ENCODE data around the gene NEUROD4. TPM values are rescaled to one million over a fixed set of nuclear protein-coding genes. Genes with fewer than 3 reads are reported as not detected.
"Not testable (repeated sequence)": the region's sequence is repeated elsewhere in the genome, so short reads cannot be mapped to it uniquely, and the experiment has no call there.

The NEUROD4 gene, protein sequence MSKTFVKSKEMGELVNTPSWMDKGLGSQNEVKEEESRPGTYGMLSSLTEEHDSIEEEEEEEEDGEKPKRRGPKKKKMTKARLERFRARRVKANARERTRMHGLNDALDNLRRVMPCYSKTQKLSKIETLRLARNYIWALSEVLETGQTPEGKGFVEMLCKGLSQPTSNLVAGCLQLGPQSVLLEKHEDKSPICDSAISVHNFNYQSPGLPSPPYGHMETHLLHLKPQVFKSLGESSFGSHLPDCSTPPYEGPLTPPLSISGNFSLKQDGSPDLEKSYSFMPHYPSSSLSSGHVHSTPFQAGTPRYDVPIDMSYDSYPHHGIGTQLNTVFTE
- not detected for total RNA-seq

DNA sequence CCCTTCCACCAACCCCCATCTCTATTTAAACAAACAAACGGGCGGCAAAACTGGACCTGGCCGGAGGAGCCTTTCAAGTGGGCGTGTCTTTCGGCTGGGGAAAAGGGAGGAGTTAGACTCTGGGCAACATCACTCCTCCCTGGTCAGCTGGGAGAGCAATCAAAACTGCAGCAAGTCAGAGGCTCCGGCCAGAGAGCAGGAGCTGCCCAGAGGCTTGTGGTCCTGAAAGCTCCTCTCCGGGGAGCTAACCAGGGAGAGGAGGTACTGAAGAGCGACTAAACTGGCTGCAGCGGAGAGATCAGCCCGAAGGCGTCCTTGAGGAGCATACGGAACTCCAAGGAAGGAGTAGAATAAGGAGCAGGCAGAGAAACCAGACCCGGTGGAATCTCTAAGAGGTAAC, at the start of gene NEUROD4:
Gene NEUROD4 (plus strand): TSS at position 191 of the 400 bp plus-strand sequence. CDS start 6,466 bp downstream, outside the sequence.
- Mint-ChIP-seq H3K4me1 (ENCODE audit: low read depth) (peaks cover 13% of the 10 kb centered on the region), H3K27me3 (ENCODE audit: low read depth) (peaks cover 39% of the 10 kb centered on the region), H3K27ac (no peak within 1 kb of the TSS), H3K4me3 (peak within 1 kb of the TSS in 1 of 2 donors; percentile 43), H3K9me3 (no peaks in the 10 kb centered on the region), H3K36me3 (ENCODE audit: insufficient read depth in 2 of 2) (no peaks in the 10 kb centered on the region)
- ATAC-seq (replicated peaks in 1 of 2) (peak in 1 of 2 donors; percentile 48), DNase-seq (peak; percentile 9 to 13)

DNA sequence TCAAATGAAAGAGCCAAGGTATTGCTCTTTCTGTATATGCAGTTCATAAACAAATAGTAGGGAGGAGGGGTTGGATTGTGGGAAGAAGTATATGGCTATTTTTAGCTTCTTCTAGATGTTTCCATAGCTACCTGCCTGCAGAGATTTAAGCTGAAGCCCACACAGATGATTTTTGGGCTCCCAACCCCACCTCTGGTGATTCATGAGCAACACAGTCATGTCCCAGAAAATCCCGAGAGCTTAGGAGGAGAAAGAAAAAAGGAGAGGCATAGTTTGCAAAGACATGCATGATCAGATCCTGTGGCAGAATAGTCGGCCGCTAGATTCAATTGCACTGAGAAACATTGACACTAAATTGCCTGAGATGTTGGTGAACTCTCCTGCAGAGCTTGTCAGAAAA, 49.0 kb upstream of the NEUROD4 start:
- ATAC-seq (replicated peaks in 1 of 2), result no peak
- no peaks in the 10 kb centered on the region for H3K9me3 Mint-ChIP-seq
- no peak overlapping the region for H3K27ac Mint-ChIP-seq
- H3K36me3 Mint-ChIP-seq (ENCODE audit: insufficient read depth in 2 of 2), result peaks cover 8 to 59% of the 10 kb centered on the region in 2 donors
- H3K27me3 Mint-ChIP-seq (ENCODE audit: low read depth), result no peaks in the 10 kb centered on the region
- no peak overlapping the region for H3K4me3 Mint-ChIP-seq
- peaks cover 70% of the 10 kb centered on the region for H3K4me1 Mint-ChIP-seq (ENCODE audit: low read depth)
- no peak for DNase-seq

DNA sequence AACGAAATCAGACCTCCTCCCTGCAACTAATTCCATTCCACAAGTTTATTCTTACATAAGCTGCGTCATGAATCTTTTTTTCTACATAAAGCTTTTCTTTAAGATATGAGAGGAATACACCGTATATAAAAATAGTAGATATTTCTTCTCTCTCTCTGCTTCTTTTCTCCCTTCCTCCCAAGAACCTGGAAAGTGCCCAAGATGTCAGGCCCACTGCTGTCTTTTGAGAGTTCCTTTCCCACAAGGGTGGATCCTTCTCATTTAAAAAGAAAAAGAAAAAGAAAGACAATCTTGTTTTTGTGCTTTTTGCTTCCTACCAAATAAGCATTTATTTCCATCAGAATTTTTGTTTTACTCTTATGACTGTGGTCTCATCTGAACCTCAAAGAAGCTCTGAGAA, 46.2 kb upstream of the NEUROD4 start:
- ATAC-seq (replicated peaks in 1 of 2) (no peak), DNase-seq (no peak)
- peaks cover 6 to 45% of the 10 kb centered on the region in 2 donors for H3K36me3 Mint-ChIP-seq (ENCODE audit: insufficient read depth in 2 of 2)
- H3K4me1 Mint-ChIP-seq (ENCODE audit: low read depth), result peaks cover 78% of the 10 kb centered on the region
- peak overlapping the region; percentile 87 for H3K27ac Mint-ChIP-seq
- H3K4me3 Mint-ChIP-seq, result no peak overlapping the region
- no peaks in the 10 kb centered on the region for H3K27me3 Mint-ChIP-seq (ENCODE audit: low read depth)
- no peaks in the 10 kb centered on the region for H3K9me3 Mint-ChIP-seq

DNA sequence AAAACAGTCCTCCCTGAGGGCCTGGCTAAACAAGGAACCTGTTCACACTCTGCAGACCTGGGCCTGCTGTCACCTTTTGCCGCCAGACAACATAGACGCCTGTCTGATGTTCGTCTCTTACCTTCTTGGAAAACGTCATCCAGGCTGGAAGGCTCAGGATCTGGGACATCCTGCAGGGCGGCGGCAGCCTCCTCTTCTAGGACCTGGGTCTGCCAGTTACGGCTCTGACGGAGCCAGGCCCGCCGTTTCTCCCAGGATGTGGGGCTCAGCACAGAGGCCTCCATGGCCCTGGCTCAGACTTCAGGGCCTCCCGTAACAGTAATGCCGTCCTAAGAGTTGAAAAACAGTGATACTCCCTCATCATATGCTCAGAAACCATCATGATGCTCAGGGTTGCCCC, 45.5 kb upstream of the NEUROD4 start:
- Mint-ChIP-seq H3K4me3 (peak overlapping the region in 1 of 2 donors; percentile 22), H3K27me3 (ENCODE audit: low read depth) (no peaks in the 10 kb centered on the region), H3K9me3 (no peaks in the 10 kb centered on the region), H3K36me3 (ENCODE audit: insufficient read depth in 2 of 2) (peaks cover 9 to 49% of the 10 kb centered on the region in 2 donors), H3K27ac (peak overlapping the region; percentile 87), H3K4me1 (ENCODE audit: low read depth) (peaks cover 83% of the 10 kb centered on the region)
- DNase-seq, result no peak
- ATAC-seq (replicated peaks in 1 of 2), result no peak

DNA sequence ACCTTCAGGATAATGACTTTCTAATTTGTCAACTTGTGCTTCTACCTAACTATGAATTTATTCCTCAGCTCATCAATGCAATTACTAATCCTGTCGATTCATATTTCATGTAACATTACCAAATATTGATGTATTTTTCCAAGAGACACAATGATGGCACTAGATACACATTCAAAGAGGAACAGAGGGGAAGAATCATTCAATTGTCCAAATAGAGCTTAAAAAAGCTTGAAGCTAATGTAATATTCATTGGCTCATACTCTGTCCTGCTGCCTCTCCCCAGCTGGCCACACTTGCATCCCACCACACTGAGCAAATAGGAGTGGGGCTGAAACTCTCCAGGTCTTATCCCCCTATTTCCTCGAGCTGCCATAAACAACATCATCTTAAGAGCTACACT, 44.5 kb upstream of the NEUROD4 start:
- ATAC-seq (replicated peaks in 1 of 2) (no peak), DNase-seq (no peak)
- Mint-ChIP-seq H3K36me3 (ENCODE audit: insufficient read depth in 2 of 2) (peaks cover 11 to 53% of the 10 kb centered on the region in 2 donors), H3K9me3 (no peaks in the 10 kb centered on the region), H3K4me1 (ENCODE audit: low read depth) (peaks cover 85% of the 10 kb centered on the region), H3K4me3 (peak overlapping the region in 1 of 2 donors; percentile 29), H3K27me3 (ENCODE audit: low read depth) (no peaks in the 10 kb centered on the region), H3K27ac (peak overlapping the region; percentile 80)

DNA sequence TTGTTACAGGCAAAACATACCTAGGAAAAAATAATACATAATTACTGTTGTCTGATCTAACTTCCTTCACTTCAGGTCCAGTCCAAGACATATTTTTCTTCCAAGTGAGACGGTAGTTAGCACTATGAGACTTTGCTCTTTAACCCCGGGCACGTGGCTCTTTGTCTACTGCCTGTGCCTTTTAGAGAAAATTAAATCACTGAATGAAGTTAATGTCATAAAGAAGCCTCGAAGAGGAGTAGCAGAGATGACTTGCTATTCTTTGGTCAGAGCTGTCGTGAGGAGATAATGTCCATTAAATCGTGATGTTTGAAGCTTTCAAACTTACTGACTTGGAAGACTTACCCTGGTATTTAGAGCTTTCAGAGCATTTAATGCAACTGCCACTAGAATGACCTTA, 43.9 kb upstream of the NEUROD4 start:
- Mint-ChIP-seq H3K27ac (peak overlapping the region; percentile 89), H3K9me3 (no peaks in the 10 kb centered on the region), H3K4me3 (peak overlapping the region; percentile 48 to 74), H3K36me3 (ENCODE audit: insufficient read depth in 2 of 2) (peaks cover 13 to 52% of the 10 kb centered on the region in 2 donors), H3K27me3 (ENCODE audit: low read depth) (no peaks in the 10 kb centered on the region), H3K4me1 (ENCODE audit: low read depth) (peaks cover 84% of the 10 kb centered on the region)
- ATAC-seq (replicated peaks in 1 of 2) (no peak), DNase-seq (no peak)

DNA sequence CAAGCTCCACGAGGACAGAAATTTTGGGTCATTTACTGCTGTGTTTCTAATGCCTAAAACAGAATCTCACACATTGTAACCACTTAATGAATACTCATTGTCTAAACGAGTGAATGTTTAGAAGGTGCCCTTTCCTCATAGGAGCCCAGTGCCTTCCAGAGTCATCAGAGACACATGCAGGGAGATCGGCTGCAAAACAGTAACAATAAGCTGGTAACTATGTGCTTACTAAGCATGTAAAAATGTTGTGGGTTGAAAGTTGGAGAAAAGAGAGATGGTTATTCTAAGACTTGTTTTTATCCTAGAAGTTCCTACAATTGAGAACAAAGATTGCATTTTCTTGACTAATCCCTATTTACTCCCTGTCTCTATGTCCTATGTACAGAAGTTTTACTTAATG, 42.6 kb upstream of the NEUROD4 start:
- Mint-ChIP-seq H3K4me3 (peak overlapping the region; percentile 78 to 94), H3K4me1 (ENCODE audit: low read depth) (peaks cover 90% of the 10 kb centered on the region), H3K36me3 (ENCODE audit: insufficient read depth in 2 of 2) (peaks cover 21 to 51% of the 10 kb centered on the region in 2 donors), H3K27ac (peak overlapping the region; percentile 98), H3K27me3 (ENCODE audit: low read depth) (no peaks in the 10 kb centered on the region), H3K9me3 (no peaks in the 10 kb centered on the region)
- DNase-seq (no peak), ATAC-seq (replicated peaks in 1 of 2) (no peak)

DNA sequence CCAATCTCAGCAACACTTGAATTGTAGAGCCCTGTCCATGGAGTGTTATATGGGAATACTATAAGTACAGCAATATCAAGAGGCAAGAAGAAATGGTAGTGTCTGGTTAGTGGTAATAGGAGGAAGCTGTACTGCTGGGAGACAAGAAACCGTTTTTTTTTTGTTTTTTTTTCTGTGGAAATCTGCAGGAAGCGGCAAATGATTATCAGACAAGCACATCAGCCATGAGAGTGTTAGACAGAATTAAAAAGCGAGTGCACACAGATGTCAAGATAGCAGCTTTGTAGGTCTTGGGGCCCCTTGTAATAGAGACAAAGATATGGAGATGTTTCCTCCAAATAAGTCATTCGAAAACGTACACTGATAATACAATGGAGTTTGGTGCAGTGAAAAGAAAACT, 41.9 kb upstream of the NEUROD4 start:
- no peak for DNase-seq
- Mint-ChIP-seq H3K27ac (peak overlapping the region; percentile 98), H3K27me3 (ENCODE audit: low read depth) (no peaks in the 10 kb centered on the region), H3K4me3 (peak overlapping the region; percentile 78 to 94), H3K36me3 (ENCODE audit: insufficient read depth in 2 of 2) (peaks cover 23 to 48% of the 10 kb centered on the region in 2 donors), H3K9me3 (no peaks in the 10 kb centered on the region), H3K4me1 (ENCODE audit: low read depth) (peaks cover 96% of the 10 kb centered on the region)
- no peak for ATAC-seq (replicated peaks in 1 of 2)

DNA sequence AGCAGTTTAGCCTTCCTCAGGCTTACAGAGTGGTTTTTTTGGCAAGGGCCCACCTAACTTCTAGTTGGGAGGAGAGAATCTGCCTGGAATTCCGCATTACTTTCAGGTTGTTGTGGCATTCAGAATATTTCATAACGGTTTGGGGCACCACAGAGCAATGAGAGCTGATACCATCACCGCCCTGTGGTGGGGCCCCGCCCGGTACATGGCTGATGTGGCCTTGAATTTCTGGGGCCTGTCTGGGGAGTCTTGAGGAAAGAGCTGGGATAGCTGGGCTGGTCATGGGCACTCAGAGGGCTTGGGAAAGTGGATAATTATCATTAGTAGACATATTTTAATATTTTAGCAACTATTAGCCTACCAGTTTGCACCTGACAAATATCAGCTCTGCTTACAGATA, 39.4 kb upstream of the NEUROD4 start:
- ATAC-seq (replicated peaks in 1 of 2) (no peak), DNase-seq (peak; percentile 45 to 55)
- H3K9me3 Mint-ChIP-seq, result no peaks in the 10 kb centered on the region
- H3K27me3 Mint-ChIP-seq (ENCODE audit: low read depth), result no peaks in the 10 kb centered on the region
- H3K36me3 Mint-ChIP-seq (ENCODE audit: insufficient read depth in 2 of 2), result peaks cover 23 to 34% of the 10 kb centered on the region in 2 donors
- peak overlapping the region; percentile 78 to 94 for H3K4me3 Mint-ChIP-seq
- peak overlapping the region; percentile 97 for H3K27ac Mint-ChIP-seq
- peaks cover 90% of the 10 kb centered on the region for H3K4me1 Mint-ChIP-seq (ENCODE audit: low read depth)

DNA sequence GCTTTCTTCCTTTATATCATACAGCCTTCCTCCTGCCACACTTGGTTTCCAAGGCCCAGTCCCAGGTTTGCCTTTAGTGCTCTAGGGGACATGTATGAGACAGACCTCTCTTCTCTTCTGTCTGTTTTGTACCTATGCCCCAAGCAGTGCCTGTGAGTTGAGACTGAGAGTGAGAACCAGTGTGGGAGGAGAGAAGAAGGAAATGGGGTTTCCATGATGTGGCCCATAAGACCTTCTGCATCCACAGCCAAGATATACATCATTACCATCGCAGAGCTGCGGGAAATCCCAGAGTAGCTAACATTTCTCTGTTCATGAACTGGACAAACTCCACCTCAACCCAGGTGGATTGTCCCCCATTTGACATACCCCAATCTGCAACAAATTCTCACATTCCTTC, 38.0 kb upstream of the NEUROD4 start:
- peak overlapping the region; percentile 78 to 94 for H3K4me3 Mint-ChIP-seq
- peak overlapping the region; percentile 97 for H3K27ac Mint-ChIP-seq
- DNase-seq, result peak; percentile 52 to 61
- H3K9me3 Mint-ChIP-seq, result no peaks in the 10 kb centered on the region
- H3K27me3 Mint-ChIP-seq (ENCODE audit: low read depth), result no peaks in the 10 kb centered on the region
- H3K36me3 Mint-ChIP-seq (ENCODE audit: insufficient read depth in 2 of 2), result peaks cover 23 to 30% of the 10 kb centered on the region in 2 donors
- peak; percentile 61 to 66 for ATAC-seq (replicated peaks in 1 of 2)
- H3K4me1 Mint-ChIP-seq (ENCODE audit: low read depth), result peaks cover 84% of the 10 kb centered on the region

DNA sequence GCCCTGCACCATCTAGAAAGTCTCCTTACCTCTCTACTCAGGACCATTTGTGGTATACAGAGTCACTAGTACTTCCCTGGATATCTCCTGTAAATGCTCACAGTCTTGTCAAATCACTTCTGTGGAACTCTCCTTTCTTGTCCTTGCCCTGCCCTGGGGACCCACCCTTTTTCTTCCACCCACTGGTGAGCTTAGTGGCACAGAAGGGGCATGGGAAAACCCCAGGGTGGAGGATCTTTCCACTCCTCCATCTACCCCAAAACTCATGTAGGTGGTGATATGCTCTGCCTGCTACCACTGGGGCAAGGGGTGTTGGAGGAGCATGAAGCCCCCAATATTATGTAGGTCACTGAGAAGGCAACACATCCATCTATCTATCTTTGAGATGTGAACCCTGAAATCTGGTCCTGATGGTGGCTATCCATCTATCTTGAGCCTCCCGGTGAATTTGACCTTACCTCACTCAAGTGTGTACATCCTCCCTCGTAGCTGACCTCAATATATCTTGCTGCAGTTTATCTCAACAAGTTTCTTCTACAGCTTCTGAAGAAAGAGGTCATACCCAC, 36.2 kb upstream of the NEUROD4 start:
- Mint-ChIP-seq H3K4me3 (peak overlapping the region; percentile 78 to 94), H3K27me3 (ENCODE audit: low read depth) (no peaks in the 10 kb centered on the region), H3K27ac (peak overlapping the region; percentile 97), H3K4me1 (ENCODE audit: low read depth) (peaks cover 79% of the 10 kb centered on the region), H3K9me3 (no peaks in the 10 kb centered on the region), H3K36me3 (ENCODE audit: insufficient read depth in 2 of 2) (peaks cover 22 to 25% of the 10 kb centered on the region in 2 donors)
- DNase-seq (peak; percentile 34 to 36), ATAC-seq (replicated peaks in 1 of 2) (no peak)

DNA sequence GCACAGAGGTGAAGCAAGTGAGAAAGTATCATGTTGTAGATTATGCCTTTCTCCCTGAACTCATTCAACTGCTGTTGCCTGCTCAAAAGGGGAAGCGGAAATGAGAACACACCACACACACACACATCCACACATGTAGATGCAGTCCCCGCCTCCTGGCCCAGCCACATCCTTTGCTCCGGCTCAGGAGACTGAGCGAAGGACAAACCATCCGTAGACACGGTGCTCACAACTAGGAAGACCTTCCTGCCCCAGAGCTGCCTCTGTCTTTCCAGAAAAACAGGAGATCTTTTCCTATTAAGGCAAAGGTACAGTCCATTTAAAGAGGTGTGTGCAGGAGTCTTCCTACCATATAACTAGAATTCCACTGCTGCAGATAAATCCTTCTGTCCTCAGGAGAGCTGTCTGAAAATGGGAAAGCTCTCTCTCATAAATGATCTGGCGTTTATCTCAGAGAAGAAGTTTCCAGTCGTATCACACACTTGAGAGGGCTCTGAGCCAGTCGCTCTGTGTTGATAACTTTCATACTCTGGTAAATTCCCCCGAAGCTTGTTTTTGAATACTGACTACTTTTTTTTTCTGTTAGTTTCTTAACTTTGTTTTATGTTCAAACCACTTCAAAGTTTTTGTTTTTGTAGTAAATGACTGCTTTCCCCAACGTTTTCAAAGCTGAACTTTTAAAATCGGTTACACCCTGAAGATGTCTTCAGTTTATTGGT, 35.0 kb upstream of the NEUROD4 start, which contains the start of gene TESPA1:
Gene TESPA1 (minus strand): TSS at position 105 of the 719 bp plus-strand sequence. CDS start 10,200 bp downstream, outside the sequence.
- peaks cover 18 to 19% of the 10 kb centered on the region in 2 donors for H3K36me3 Mint-ChIP-seq (ENCODE audit: insufficient read depth in 2 of 2)
- H3K4me1 Mint-ChIP-seq (ENCODE audit: low read depth), result peaks cover 79% of the 10 kb centered on the region
- H3K4me3 Mint-ChIP-seq, result peak within 1 kb of the TSS; percentile 78 to 94
- no peaks in the 10 kb centered on the region for H3K9me3 Mint-ChIP-seq
- H3K27me3 Mint-ChIP-seq (ENCODE audit: low read depth), result no peaks in the 10 kb centered on the region
- ATAC-seq (replicated peaks in 1 of 2) (peak; percentile 87 to 92), DNase-seq (peak; percentile 86 to 89)
- peak within 1 kb of the TSS; percentile 97 for H3K27ac Mint-ChIP-seq

DNA sequence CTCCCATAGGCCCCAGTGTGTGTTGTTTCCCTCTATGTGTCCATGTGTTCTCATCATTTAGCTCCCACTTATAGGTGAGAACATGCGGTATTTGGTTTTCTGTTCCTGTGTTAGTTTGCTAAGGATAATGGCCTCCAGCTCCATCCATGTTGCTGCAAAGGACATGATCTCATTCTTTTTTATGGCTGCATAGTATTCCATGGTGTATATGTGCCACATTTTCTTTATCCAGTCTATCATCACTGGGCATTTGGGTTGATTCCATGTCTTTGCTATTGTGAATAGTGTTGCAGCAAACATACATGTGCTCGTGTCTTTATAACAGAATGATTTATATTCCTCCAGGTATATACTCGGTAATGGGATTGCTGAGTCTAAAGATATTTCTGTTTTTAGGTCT, 33.0 kb upstream of the NEUROD4 start:
- not testable (repeated sequence) for H3K9me3 Mint-ChIP-seq; DNase-seq; H3K4me3 Mint-ChIP-seq; ATAC-seq (replicated peaks in 1 of 2); H3K27me3 Mint-ChIP-seq (ENCODE audit: low read depth)
- H3K36me3 Mint-ChIP-seq (ENCODE audit: insufficient read depth in 2 of 2), result peaks cover 11% of the 10 kb centered on the region in 2 donors
- H3K4me1 Mint-ChIP-seq (ENCODE audit: low read depth), result peaks cover 82% of the 10 kb centered on the region
- H3K27ac Mint-ChIP-seq, result peak overlapping the region; percentile 26
